ENCODE results near the gene SHB.
"Not testable (repeated sequence)": the region's sequence is repeated elsewhere in the genome, so short reads cannot be mapped to it uniquely, and the experiment has no call there.

DNA sequence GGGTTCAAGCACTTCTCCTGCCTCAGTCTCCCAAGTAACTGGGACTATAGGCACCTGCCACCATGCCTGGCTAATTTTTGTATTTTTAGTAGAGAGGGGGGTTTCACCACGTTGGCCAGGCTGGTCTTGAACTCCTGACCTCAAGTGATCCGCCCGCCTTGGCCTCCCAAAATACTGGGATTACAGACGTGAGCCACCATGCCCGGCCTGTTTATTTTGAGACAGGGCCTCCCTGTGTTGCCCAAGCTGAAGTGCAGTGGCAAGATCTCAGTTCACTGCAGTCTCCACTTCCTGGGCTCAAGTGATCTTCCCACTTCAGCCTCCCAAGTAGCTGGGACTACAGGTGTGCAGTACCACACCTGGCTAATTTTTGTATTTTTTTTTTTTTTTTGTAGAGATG is 159.2 kb downstream of the SHB start:
- TF ChIP-seq, protein P1, sequence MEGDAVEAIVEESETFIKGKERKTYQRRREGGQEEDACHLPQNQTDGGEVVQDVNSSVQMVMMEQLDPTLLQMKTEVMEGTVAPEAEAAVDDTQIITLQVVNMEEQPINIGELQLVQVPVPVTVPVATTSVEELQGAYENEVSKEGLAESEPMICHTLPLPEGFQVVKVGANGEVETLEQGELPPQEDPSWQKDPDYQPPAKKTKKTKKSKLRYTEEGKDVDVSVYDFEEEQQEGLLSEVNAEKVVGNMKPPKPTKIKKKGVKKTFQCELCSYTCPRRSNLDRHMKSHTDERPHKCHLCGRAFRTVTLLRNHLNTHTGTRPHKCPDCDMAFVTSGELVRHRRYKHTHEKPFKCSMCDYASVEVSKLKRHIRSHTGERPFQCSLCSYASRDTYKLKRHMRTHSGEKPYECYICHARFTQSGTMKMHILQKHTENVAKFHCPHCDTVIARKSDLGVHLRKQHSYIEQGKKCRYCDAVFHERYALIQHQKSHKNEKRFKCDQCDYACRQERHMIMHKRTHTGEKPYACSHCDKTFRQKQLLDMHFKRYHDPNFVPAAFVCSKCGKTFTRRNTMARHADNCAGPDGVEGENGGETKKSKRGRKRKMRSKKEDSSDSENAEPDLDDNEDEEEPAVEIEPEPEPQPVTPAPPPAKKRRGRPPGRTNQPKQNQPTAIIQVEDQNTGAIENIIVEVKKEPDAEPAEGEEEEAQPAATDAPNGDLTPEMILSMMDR (IDR thresholded peaks at IDR 0.05): not testable (repeated sequence)
- not testable (repeated sequence) for TF ChIP-seq POLR2A (IDR thresholded peaks at IDR 0.05)

All from body of pancreas (tissue), 4 donors.